Neural cell (in vitro differentiated cells): ENCODE measurements around the gene TMCC1. TPM values are rescaled to one million over a fixed set of nuclear protein-coding genes. Genes with fewer than 3 reads are reported as not detected.

Experiments
- H2AFZ ChIP-seq: fragments of 200-600, 300-800 bp; sonication (generic), shearing (Covaris generic); 2 replicates; pipeline ENCODE4 v1.6.0; 2014; ENCODE audit warnings: low read depth, mild to moderate bottlenecking, antibody characterized with exemption, low read length, moderate library complexity
- H3F3A ChIP-seq: fragments of 200-600 bp; shearing (Covaris generic); 2 replicates; pipeline ENCODE4 v1.6.1; 2016; ENCODE audit warnings: mild to moderate bottlenecking, moderate library complexity, mixed read lengths, antibody characterized with exemption, low read length; ENCODE audit not compliant: insufficient read depth, poor library complexity, severe bottlenecking
- H3K27ac ChIP-seq: fragments of 200-600, 300-800 bp; sonication (generic), shearing (Covaris generic); 2 replicates; pipeline ENCODE4 v1.5.1; 2014; ENCODE audit warnings: mild to moderate bottlenecking, low read length, moderate library complexity
- H3K27me3 ChIP-seq: fragments of 300-800, 200-600 bp; sonication (generic), shearing (Covaris generic); 2 replicates; pipeline ENCODE4 v1.6.0; 2014; ENCODE audit warnings: mild to moderate bottlenecking, low read depth, low read length, moderate library complexity; ENCODE audit not compliant: insufficient read depth
- H3K36me3 ChIP-seq: fragments of 300-800, 200-600 bp; sonication (generic), shearing (Covaris generic); 2 replicates; pipeline ENCODE4 v1.5.1; 2014; ENCODE audit warnings: mild to moderate bottlenecking, antibody characterized with exemption, low read length, moderate library complexity; ENCODE audit not compliant: insufficient read depth
- H3K4me2 ChIP-seq: fragments of 300-800, 200-600 bp; sonication (generic), shearing (Covaris generic); 2 replicates; pipeline ENCODE4 v1.6.0; 2014; ENCODE audit warnings: mild to moderate bottlenecking, low read length
- H3K4me3 ChIP-seq: fragments of 300-800, 200-600 bp; sonication (generic), shearing (Covaris generic); 2 replicates; pipeline ENCODE4 v1.5.1; 2014; ENCODE audit warnings: mild to moderate bottlenecking, low read length, moderate library complexity
- H3K79me2 ChIP-seq: fragments of 200-600 bp; shearing (Covaris generic); replicated peaks from 2 replicates; pipeline ENCODE4 v1.6.0; 2014; ENCODE audit warnings: mild to moderate bottlenecking, low read length, moderate library complexity; ENCODE audit not compliant: insufficient read depth
- H3K9ac ChIP-seq: fragments of 300-800, 200-600 bp; sonication (generic), shearing (Covaris generic); 2 replicates; pipeline ENCODE4 v1.6.1; 2016; ENCODE audit warnings: mild to moderate bottlenecking, low read length, mixed read lengths
- H3K9me2 ChIP-seq: fragments of 200-600 bp; shearing (Covaris generic); 2 replicates; pipeline ENCODE4 v1.6.1; 2016; ENCODE audit warnings: mild to moderate bottlenecking, low read length, mixed read lengths; ENCODE audit not compliant: insufficient read depth
- H3K9me3 ChIP-seq: fragments of 200-600, 300-800 bp; sonication (generic), shearing (Covaris generic); 2 replicates; pipeline ENCODE4 v1.6.1; 2016; ENCODE audit warnings: mild to moderate bottlenecking, mixed run types, low read length, moderate library complexity, mixed read lengths
- H4K20me1 ChIP-seq: fragments of 200-600 bp; shearing (Covaris generic); 2 replicates; pipeline ENCODE4 v1.6.1; 2016; ENCODE audit warnings: mild to moderate bottlenecking, mixed run types; ENCODE audit not compliant: insufficient read depth
- EP300 ChIP-seq: fragments of 450-650 bp; conservative IDR thresholded peaks from 2 replicates; pipeline ENCODE4 v1.6.1; 2014; ENCODE audit warnings: antibody characterized with exemption, mild to moderate bottlenecking, moderate library complexity; ENCODE audit not compliant: poor library complexity, severe bottlenecking
- EZH2 ChIP-seq: fragments of 200-600, 300-800 bp; shearing (Covaris generic), sonication (generic); IDR thresholded peaks from 2 replicates; pipeline ENCODE4 v1.6.1; 2014; ENCODE audit warnings: antibody characterized with exemption, low read length, borderline replicate concordance, mild to moderate bottlenecking; ENCODE audit not compliant: insufficient read depth, poor library complexity, severe bottlenecking
- MXI1 ChIP-seq: fragments of 450-650 bp; conservative IDR thresholded peaks from 2 replicates; pipeline ENCODE4 v1.6.1; 2014; ENCODE audit warnings: antibody characterized with exemption, mild to moderate bottlenecking; ENCODE audit not compliant: poor library complexity, severe bottlenecking
- POLR2AphosphoS5 ChIP-seq: IDR thresholded peaks from 2 replicates; pipeline ENCODE4 v1.6.1; 2012
- RAD21 ChIP-seq: fragments of 450-650 bp; conservative IDR thresholded peaks from 2 replicates; pipeline ENCODE4 v1.6.1; 2014; ENCODE audit warnings: antibody characterized with exemption, mild to moderate bottlenecking, moderate library complexity
- SMC3 ChIP-seq: fragments of 450-650 bp; conservative IDR thresholded peaks from 2 replicates; pipeline ENCODE4 v1.6.1; 2014; ENCODE audit warnings: antibody characterized with exemption, mild to moderate bottlenecking, moderate library complexity; ENCODE audit not compliant: poor library complexity
- TAF1 ChIP-seq: IDR thresholded peaks from 2 replicates; pipeline ENCODE4 v1.6.1; 2012; ENCODE audit warnings: low read depth
- polyA plus RNA-seq: library from polyadenylated mRNA; depleted of rRNA; stranded (reverse); fragments of >200 nt; gene quantifications from 2 replicates; pipeline ENCODE4 v1.2.3, GENCODE V29; 2014
- TF ChIP-seq, protein P1 (sequence below): IDR thresholded peaks from 2 replicates; pipeline ENCODE4 v1.6.1; 2012; ENCODE audit warnings: borderline replicate concordance
- TF ChIP-seq, protein P2 (sequence below): fragments of 450-650 bp; IDR thresholded peaks from 2 replicates; pipeline ENCODE4 v1.5.1; 2014; ENCODE audit warnings: antibody characterized with exemption, mild to moderate bottlenecking, moderate library complexity; ENCODE audit not compliant: poor library complexity, severe bottlenecking

Gene TMCC1
- polyA plus RNA-seq, 1 donor from 2014 or later: 25.0 TPM

- H2AFZ ChIP-seq: no peak overlapping the region
- H3K79me2 ChIP-seq: peaks cover 5% of the 10 kb centered on the region
- TF ChIP-seq EZH2 (no peak), EP300 (no peak), TAF1 (no peak), RAD21 (no peak)
- H4K20me1 ChIP-seq: no peaks in the 10 kb centered on the region
- H3F3A ChIP-seq: no peaks in the 10 kb centered on the region
- H3K4me2 ChIP-seq: no peak overlapping the region
- H3K9me3 ChIP-seq: no peaks in the 10 kb centered on the region
- no peaks in the 10 kb centered on the region for H3K27me3 ChIP-seq
- no peaks in the 10 kb centered on the region for H3K36me3 ChIP-seq
- no peak overlapping the region for H3K9ac ChIP-seq
- H3K4me3 ChIP-seq: no peak overlapping the region
- H3K9me2 ChIP-seq: no peaks in the 10 kb centered on the region
- no peak overlapping the region for H3K27ac ChIP-seq
Measured at GRCh38 chr3:129727707-129728106, 165.8 kb downstream of the TMCC1 start.

GRCh38 chr3:129723558-129724324 is 169.8 kb downstream of the TMCC1 start:
- TF ChIP-seq POLR2AphosphoS5: no peak
- no peak for TF ChIP-seq EZH2
- no peak for TF ChIP-seq MXI1
- TF ChIP-seq EP300: no peak
- TF ChIP-seq, protein P1, sequence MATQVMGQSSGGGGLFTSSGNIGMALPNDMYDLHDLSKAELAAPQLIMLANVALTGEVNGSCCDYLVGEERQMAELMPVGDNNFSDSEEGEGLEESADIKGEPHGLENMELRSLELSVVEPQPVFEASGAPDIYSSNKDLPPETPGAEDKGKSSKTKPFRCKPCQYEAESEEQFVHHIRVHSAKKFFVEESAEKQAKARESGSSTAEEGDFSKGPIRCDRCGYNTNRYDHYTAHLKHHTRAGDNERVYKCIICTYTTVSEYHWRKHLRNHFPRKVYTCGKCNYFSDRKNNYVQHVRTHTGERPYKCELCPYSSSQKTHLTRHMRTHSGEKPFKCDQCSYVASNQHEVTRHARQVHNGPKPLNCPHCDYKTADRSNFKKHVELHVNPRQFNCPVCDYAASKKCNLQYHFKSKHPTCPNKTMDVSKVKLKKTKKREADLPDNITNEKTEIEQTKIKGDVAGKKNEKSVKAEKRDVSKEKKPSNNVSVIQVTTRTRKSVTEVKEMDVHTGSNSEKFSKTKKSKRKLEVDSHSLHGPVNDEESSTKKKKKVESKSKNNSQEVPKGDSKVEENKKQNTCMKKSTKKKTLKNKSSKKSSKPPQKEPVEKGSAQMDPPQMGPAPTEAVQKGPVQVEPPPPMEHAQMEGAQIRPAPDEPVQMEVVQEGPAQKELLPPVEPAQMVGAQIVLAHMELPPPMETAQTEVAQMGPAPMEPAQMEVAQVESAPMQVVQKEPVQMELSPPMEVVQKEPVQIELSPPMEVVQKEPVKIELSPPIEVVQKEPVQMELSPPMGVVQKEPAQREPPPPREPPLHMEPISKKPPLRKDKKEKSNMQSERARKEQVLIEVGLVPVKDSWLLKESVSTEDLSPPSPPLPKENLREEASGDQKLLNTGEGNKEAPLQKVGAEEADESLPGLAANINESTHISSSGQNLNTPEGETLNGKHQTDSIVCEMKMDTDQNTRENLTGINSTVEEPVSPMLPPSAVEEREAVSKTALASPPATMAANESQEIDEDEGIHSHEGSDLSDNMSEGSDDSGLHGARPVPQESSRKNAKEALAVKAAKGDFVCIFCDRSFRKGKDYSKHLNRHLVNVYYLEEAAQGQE: no peak
- no peak for TF ChIP-seq RAD21
- Histone ChIP-seq H3K27me3 (no peaks in the 10 kb centered on the region), H3K79me2 (peaks cover 13% of the 10 kb centered on the region), H3K9me2 (no peaks in the 10 kb centered on the region), H3K36me3 (no peaks in the 10 kb centered on the region), H3F3A (no peaks in the 10 kb centered on the region), H3K27ac (peak overlapping the region; percentile 5), H3K4me2 (no peak overlapping the region), H3K9me3 (no peaks in the 10 kb centered on the region), H2AFZ (no peak overlapping the region), H4K20me1 (no peaks in the 10 kb centered on the region), H3K4me3 (peak overlapping the region; percentile 1), H3K9ac (no peak overlapping the region)

GRCh38 chr3:129722527-129722926 is 171.0 kb downstream of the TMCC1 start:
- Histone ChIP-seq H3K9me2 (no peaks in the 10 kb centered on the region), H3K4me3 (no peak overlapping the region), H4K20me1 (no peaks in the 10 kb centered on the region), H3K9me3 (no peaks in the 10 kb centered on the region), H3K27ac (no peak overlapping the region), H3F3A (no peaks in the 10 kb centered on the region), H3K27me3 (no peaks in the 10 kb centered on the region), H3K9ac (no peak overlapping the region), H2AFZ (no peak overlapping the region), H3K36me3 (no peaks in the 10 kb centered on the region), H3K79me2 (peaks cover 13% of the 10 kb centered on the region), H3K4me2 (no peak overlapping the region)
- TF ChIP-seq MXI1 (no peak), SMC3 (no peak), EP300 (no peak), EZH2 (no peak), POLR2AphosphoS5 (no peak), TAF1 (no peak), RAD21 (no peak)
- TF ChIP-seq, protein P2, sequence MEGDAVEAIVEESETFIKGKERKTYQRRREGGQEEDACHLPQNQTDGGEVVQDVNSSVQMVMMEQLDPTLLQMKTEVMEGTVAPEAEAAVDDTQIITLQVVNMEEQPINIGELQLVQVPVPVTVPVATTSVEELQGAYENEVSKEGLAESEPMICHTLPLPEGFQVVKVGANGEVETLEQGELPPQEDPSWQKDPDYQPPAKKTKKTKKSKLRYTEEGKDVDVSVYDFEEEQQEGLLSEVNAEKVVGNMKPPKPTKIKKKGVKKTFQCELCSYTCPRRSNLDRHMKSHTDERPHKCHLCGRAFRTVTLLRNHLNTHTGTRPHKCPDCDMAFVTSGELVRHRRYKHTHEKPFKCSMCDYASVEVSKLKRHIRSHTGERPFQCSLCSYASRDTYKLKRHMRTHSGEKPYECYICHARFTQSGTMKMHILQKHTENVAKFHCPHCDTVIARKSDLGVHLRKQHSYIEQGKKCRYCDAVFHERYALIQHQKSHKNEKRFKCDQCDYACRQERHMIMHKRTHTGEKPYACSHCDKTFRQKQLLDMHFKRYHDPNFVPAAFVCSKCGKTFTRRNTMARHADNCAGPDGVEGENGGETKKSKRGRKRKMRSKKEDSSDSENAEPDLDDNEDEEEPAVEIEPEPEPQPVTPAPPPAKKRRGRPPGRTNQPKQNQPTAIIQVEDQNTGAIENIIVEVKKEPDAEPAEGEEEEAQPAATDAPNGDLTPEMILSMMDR: no peak
- TF ChIP-seq, protein P1: no peak
